OCI-LY7 (cell line): ENCODE data around the gene PPP1R7. TPM values are rescaled to one million over a fixed set of nuclear protein-coding genes. Genes with fewer than 3 reads are reported as not detected.

Experiments used
- BruUV-seq: library from RNA; stranded (reverse); fragments of 400-500 nt; replicated peaks from 2 replicates; lab custom pipeline; 2021; lab: Mats Ljungman, UMichigan
- CTCF ChIA-PET: fragments of 300-600 bp; sonication (Branson Sonifier 250); formaldehyde crosslinking; loops from one replicate; lab custom pipeline; 2022; ENCODE audit warnings: antibody characterized with exemption; ENCODE audit not compliant: unreplicated experiment; lab: Charles Lee
- POLR2A ChIA-PET: fragments of 300-600 bp; sonication (Branson Sonifier 250); formaldehyde crosslinking; loops from one replicate; lab custom pipeline; 2022; ENCODE audit warnings: antibody characterized with exemption; lab: Charles Lee
- DNase-seq: peaks from one replicate; pipeline ENCODE4 v3.0.0-alpha.2; 2015; ENCODE audit warnings: low spot score
- H2AFZ ChIP-seq: fragments of 200-600 bp; sonication (generic), shearing (Covaris generic); 2 replicates; pipeline ENCODE4 v1.6.1; 2014; ENCODE audit warnings: mild to moderate bottlenecking, antibody characterized with exemption, low read length, moderate library complexity
- H3K27ac ChIP-seq: fragments of 200-600 bp; sonication (generic); 2 replicates; pipeline ENCODE4 v1.5.1; 2014; ENCODE audit warnings: mixed run types, low read depth, mild to moderate bottlenecking, moderate library complexity, low read length, inconsistent platforms; ENCODE audit not compliant: poor library complexity, severe bottlenecking
- H3K36me3 ChIP-seq: fragments of 200-600 bp; sonication (generic); 2 replicates; pipeline ENCODE4 v1.6.1; 2014; ENCODE audit warnings: mild to moderate bottlenecking, antibody characterized with exemption, low read length, moderate library complexity, mixed read lengths; ENCODE audit not compliant: insufficient read depth
- H3K4me1 ChIP-seq: fragments of 200-600 bp; sonication (generic); 2 replicates; pipeline ENCODE4 v1.5.1; 2014; ENCODE audit warnings: mild to moderate bottlenecking, low read length; ENCODE audit not compliant: insufficient read depth, poor library complexity, severe bottlenecking
- H3K4me2 ChIP-seq: fragments of 200-600 bp; sonication (generic); 2 replicates; pipeline ENCODE4 v1.6.1; 2014; ENCODE audit warnings: mild to moderate bottlenecking, low read length
- H3K4me3 ChIP-seq: fragments of 200-600 bp; sonication (generic); 2 replicates; pipeline ENCODE4 v1.5.1; 2014; ENCODE audit warnings: mild to moderate bottlenecking, low read depth, low read length; ENCODE audit not compliant: poor library complexity, severe bottlenecking
- H3K79me2 ChIP-seq: fragments of 200-600 bp; sonication (generic); 2 replicates; pipeline ENCODE4 v1.6.1; 2016; ENCODE audit warnings: low read depth, mild to moderate bottlenecking, low read length, moderate library complexity, mixed read lengths; ENCODE audit not compliant: insufficient read depth
- H3K9me2 ChIP-seq: fragments of 200-600 bp; sonication (generic); 2 replicates; pipeline ENCODE4 v1.6.1; 2016; ENCODE audit warnings: mild to moderate bottlenecking, low read length, mixed read lengths; ENCODE audit not compliant: insufficient read depth
- H3K9me3 ChIP-seq: fragments of 200-600 bp; sonication (generic); 2 replicates; pipeline ENCODE4 v1.6.1; 2014; ENCODE audit warnings: mild to moderate bottlenecking, mixed run types, low read length, mixed read lengths
- H4K20me1 ChIP-seq: fragments of 200-600 bp; sonication (generic); 2 replicates; pipeline ENCODE4 v1.6.1; 2014; ENCODE audit warnings: mild to moderate bottlenecking, antibody characterized with exemption, low read length, moderate library complexity, mixed read lengths; ENCODE audit not compliant: insufficient read depth
- CTCF ChIP-seq: fragments of 200-600 bp; sonication (generic); conservative IDR thresholded peaks from 2 replicates; pipeline ENCODE4 v1.5.1; 2014; ENCODE audit warnings: mild to moderate bottlenecking, antibody characterized with exemption, low read length, moderate library complexity, mixed read lengths
- EZH2phosphoT487 ChIP-seq: fragments of 200-600 bp; sonication (generic); IDR thresholded peaks from 2 replicates; pipeline ENCODE4 v1.6.1; 2018; ENCODE audit warnings: low read depth, borderline replicate concordance, mild to moderate bottlenecking, mixed run types, antibody characterized with exemption, low read length, moderate library complexity, mixed read lengths
- intact Hi-C: fragments of 100-400 bp; cut with micrococcal nuclease; formaldehyde crosslinking; loops from one replicate; pipeline ENCODE4 v1.10.0; 2022; ENCODE audit not compliant: unreplicated experiment
- total RNA-seq, 2 experiments: library from RNA; depleted of rRNA in 1 of 2; stranded (reverse); fragments of >200 nt in 1 of 2; shearing (Covaris generic) in 1 of 2; gene quantifications; 2 replicates each; pipeline ENCODE4 v1.2.3, GENCODE V29; 2014 to 2022

PPP1R7 gene
- total RNA-seq, 2 experiments from 2014 or later, result 46.0 to 82.0 TPM

GRCh38 chr2:241218131-241219029 lies 68.1 kb downstream of the PPP1R7 start:
- POLR2A ChIA-PET, result interaction anchor here (1.0 to 1.1 kb wide), 2 partner anchors 10 to 96 kb away, joined by 3 read pairs; no protein-coding TSS in a partner anchor
- TF ChIP-seq CTCF (peak; percentile 77), EZH2phosphoT487 (no peak)
- CTCF ChIA-PET, result interaction anchor here (1.0 kb wide), 1 partner anchor 25 kb away, joined by 3 read pairs; no protein-coding TSS in a partner anchor
- Histone ChIP-seq H2AFZ (peak overlapping the region; percentile 75; the same call in 1 of the 2 replicates), H3K4me1 (peaks cover 11% of the 10 kb centered on the region), H3K4me3 (peak overlapping the region; percentile 53), H4K20me1 (no peaks in the 10 kb centered on the region), H3K4me2 (peak overlapping the region; percentile 80), H3K27ac (no peak overlapping the region), H3K9me2 (no peaks in the 10 kb centered on the region), H3K9me3 (no peaks in the 10 kb centered on the region), H3K36me3 (no peaks in the 10 kb centered on the region), H3K79me2 (no peaks in the 10 kb centered on the region)
- DNase-seq, result peak; percentile 51
- no TSS peak for BruUV-seq
- intact Hi-C loops, result loop anchor here (2.0 to 5.0 kb wide), 2 partner anchors 174 to 236 kb away; no protein-coding TSS in a partner anchor

- no peaks in the 10 kb centered on the region for H4K20me1 ChIP-seq
- no peaks in the 10 kb centered on the region for H3K36me3 ChIP-seq
- no peaks in the 10 kb centered on the region for H3K79me2 ChIP-seq
- peak; percentile 60; the same call in 1 of the 2 replicates for TF ChIP-seq CTCF
- no peak for TF ChIP-seq EZH2phosphoT487
- intact Hi-C loops, result loop anchor here (2.0 to 5.0 kb wide), 2 partner anchors 173 to 236 kb away; no protein-coding TSS in a partner anchor
- no TSS peak for BruUV-seq
- H3K4me1 ChIP-seq, result peaks cover 11% of the 10 kb centered on the region
- no peaks in the 10 kb centered on the region for H3K9me3 ChIP-seq
- H3K4me3 ChIP-seq, result peak overlapping the region; percentile 53
- no peak overlapping the region for H3K27ac ChIP-seq
- H2AFZ ChIP-seq, result peak overlapping the region; percentile 75; the same call in 1 of the 2 replicates
- CTCF ChIA-PET, result interaction anchor here (1.0 kb wide), 1 partner anchor 24 kb away, joined by 3 read pairs; no protein-coding TSS in a partner anchor
- no peak for DNase-seq
- POLR2A ChIA-PET, result interaction anchor here (0.7 to 1.1 kb wide), 3 partner anchors 9 to 218 kb away, joined by 3 to 4 read pairs (median 3); no protein-coding TSS in a partner anchor
- peak overlapping the region; percentile 80 for H3K4me2 ChIP-seq
- H3K9me2 ChIP-seq, result no peaks in the 10 kb centered on the region
Measured at GRCh38 chr2:241219030-241219382, 68.7 kb downstream of the PPP1R7 start.
